HepG2 (cell line): ENCODE data around the gene STEAP1B. TPM values are rescaled to one million over a fixed set of nuclear protein-coding genes. Genes with fewer than 3 reads are reported as not detected.

ENCODE experiments used
- ATAC-seq: fragments of 200-7000 bp; cut with Tn5 transposase; 3 replicates; pipeline ENCODE4 v1.9.1; 2020; ENCODE audit warnings: mild to moderate bottlenecking, moderate library complexity
- BruUV-seq: library from RNA; stranded (reverse); fragments of 400-500 nt; replicated peaks from 2 replicates; lab custom pipeline; 2021; lab: Mats Ljungman, UMichigan
- CTCF ChIA-PET: fragments of 300-600 bp; formaldehyde crosslinking; extraction: SDS; loops from one replicate; lab custom pipeline; 2021; ENCODE audit warnings: low total read pairs, inconsistent platforms, low intra/inter-chr PET ratio; lab: Yijun Ruan, JAX
- POLR2A ChIA-PET: fragments of 350-600 bp; sonication (Branson Sonifier 250); formaldehyde crosslinking; loops from one replicate; lab custom pipeline; 2020; ENCODE audit warnings: antibody characterized with exemption, inconsistent platforms; lab: Yijun Ruan, JAX
- DNase-seq: peaks from one replicate; pipeline ENCODE4 v3.0.0-alpha.2; 2015; ENCODE audit warnings: low spot score
- FAIRE-seq: peaks from 3 replicates; lab custom pipeline; 2011; peaks lifted over from hg19 to GRCh38; lab: Jason Lieb, UNC
- H2AFZ ChIP-seq: one replicate; pipeline ENCODE4 v1.6.1; 2011; ENCODE audit warnings: low read length, inconsistent platforms
- H3K27ac ChIP-seq: fragments of 300-600 bp; 3 replicates; pipeline ENCODE4 v1.8.0; 2011; ENCODE audit warnings: mixed run types, mild to moderate bottlenecking, mixed read lengths, low read length, inconsistent platforms; ENCODE audit not compliant: insufficient read depth; ENCODE audit errors: extremely low read length
- H3K27me3 ChIP-seq, 2 experiments: fragments of 200-600 bp in 1 of 2; 2 replicates in 1 of 2; 3 replicates in 1 of 2; pipeline versions ENCODE4 v1.6.0 to v1.8.0; 2011; ENCODE audit warnings: low read length in 2 of 2, mild to moderate bottlenecking in 2 of 2, moderate library complexity in 2 of 2, inconsistent platforms in 1 of 2; ENCODE audit not compliant: insufficient read depth in 2 of 2, control insufficient read depth in 1 of 2
- H3K36me3 ChIP-seq, 2 experiments: fragments of 200-600 bp in 1 of 2; replicated peaks in 1 of 2; 2 replicates in 1 of 2; 3 replicates in 1 of 2; pipeline versions ENCODE4 v1.5.1 to v1.8.0; 2011; ENCODE audit warnings: low read length in 2 of 2, inconsistent platforms in 1 of 2; ENCODE audit not compliant: insufficient read depth in 2 of 2, control insufficient read depth in 1 of 2
- H3K4me1 ChIP-seq: 2 replicates; pipeline ENCODE4 v1.5.1; 2012; ENCODE audit warnings: low read length, inconsistent platforms; ENCODE audit not compliant: insufficient read depth
- H3K4me2 ChIP-seq: 2 replicates; pipeline ENCODE4 v1.6.0; 2011; ENCODE audit warnings: low read depth, low read length, inconsistent platforms
- H3K4me3 ChIP-seq, 3 experiments: fragments of 200-600 bp in 1 of 3; sonication (generic), shearing (Covaris generic) in 1 of 3; replicated peaks in 1 of 3; 2 replicates each; pipeline ENCODE4 v1.5.1; 2011 to 2016; ENCODE audit warnings: low read length in 3 of 3, inconsistent platforms in 2 of 3, low read depth in 2 of 3, mild to moderate bottlenecking in 2 of 3, control low read depth in 1 of 3, mixed read lengths in 1 of 3; ENCODE audit not compliant: insufficient read depth in 1 of 3
- H3K79me2 ChIP-seq: one replicate; pipeline ENCODE4 v1.6.1; 2011; ENCODE audit warnings: low read length, inconsistent platforms; ENCODE audit not compliant: insufficient read depth
- H3K9ac ChIP-seq: 2 replicates; pipeline ENCODE4 v1.6.0; 2011; ENCODE audit warnings: mild to moderate bottlenecking, low read depth, low read length, inconsistent platforms; ENCODE audit not compliant: insufficient read depth
- H3K9me3 ChIP-seq: 2 replicates; pipeline ENCODE4 v1.5.1; 2012; ENCODE audit warnings: mild to moderate bottlenecking, low read length
- H4K20me1 ChIP-seq: 2 replicates; pipeline ENCODE4 v1.6.0; 2011; ENCODE audit warnings: inconsistent platforms, mild to moderate bottlenecking, low read length, moderate library complexity; ENCODE audit not compliant: insufficient read depth
- NCOR1 ChIP-seq: fragments of 200-600 bp; sonication (generic); IDR thresholded peaks from 2 replicates; pipeline ENCODE4 v1.7.0; 2017; ENCODE audit warnings: antibody characterized with exemption, low read length, borderline replicate concordance
- WGBS: methylation state at CpG from one replicate; pipeline ENCODE4 v1.1.6; 2017; ENCODE audit warnings: low lambda C conversion rate; 5-methylcytosine and 5-hydroxymethylcytosine counted together
- in situ Hi-C: cut with HindIII; loops from 2 replicates; pipeline ENCODE4 v1.10.0; 2017; ENCODE audit warnings: low pct_unique_long_range_greater_than_20kb; ENCODE audit not compliant: extremely low pct_ligation_motif_present
- intact Hi-C: fragments of 100-400 bp; cut with micrococcal nuclease; formaldehyde crosslinking; loops from one replicate; pipeline ENCODE4 v1.10.0; 2022; ENCODE audit not compliant: unreplicated experiment
- polyA plus RNA-seq, 8 experiments: library from polyadenylated mRNA; depleted of rRNA in 3 of 8; stranded (reverse) in 7 of 8; unstranded in 1 of 8; fragments of >200 nt; fragmentation: Illumina TruSeq in 4 of 8; extraction: Trizol in 4 of 8; gene quantifications; 2 replicates each; pipeline versions ENCODE4 v1.2.1 to v1.2.3, GENCODE V29; 2011 to 2016; ENCODE audit warnings: low read depth in 4 of 8, missing spikeins in 1 of 8, mixed read lengths in 1 of 8; ENCODE audit not compliant: insufficient read depth in 1 of 8
- total RNA-seq, 5 experiments: library from RNA; depleted of rRNA; stranded (reverse); fragments of >200 nt; fragmentation: Illumina TruSeq; extraction: Trizol; gene quantifications; 2 replicates each; pipeline ENCODE4 v1.2.3, GENCODE V29; 2016; ENCODE audit warnings: low read depth in 1 of 5
- TF ChIP-seq, protein P1 (sequence below): sonication (generic); formaldehyde crosslinking; IDR thresholded peaks from 2 replicates; pipeline ENCODE4 v1.4.0; 2020; ENCODE audit warnings: missing genetic modification reagents

Gene STEAP1B
- total and polyA plus RNA-seq, 2 of the 13 experiments (the other 11 are each of a cell fraction or from before 2014, with no cell fraction given) = not detected

GRCh38 chr7:22417841-22418240 is 82.1 kb downstream of the STEAP1B start:
- BruUV-seq = no TSS peak
- intact Hi-C loops = no loop called here
- H3K9ac ChIP-seq = no peak overlapping the region

More at GRCh38 chr7:22417841-22418240, 82.1 kb downstream of the STEAP1B start:
- in situ Hi-C loops = no loop called here
- no peaks in the 10 kb centered on the region for H3K36me3 ChIP-seq
- peaks cover 4 to 34% of the 10 kb centered on the region in 2 experiments; a peak in 3 of 5 replicates for H3K27me3 ChIP-seq
- ATAC-seq (no peak), FAIRE-seq (no peak), DNase-seq (no peak)
- peaks cover 19% of the 10 kb centered on the region for H3K4me1 ChIP-seq
- no peak overlapping the region for H3K27ac ChIP-seq
- CTCF ChIA-PET = no interaction called here
- H3K4me2 ChIP-seq = no peak overlapping the region
- TF ChIP-seq NCOR1 = no peak
- TF ChIP-seq, protein P1, sequence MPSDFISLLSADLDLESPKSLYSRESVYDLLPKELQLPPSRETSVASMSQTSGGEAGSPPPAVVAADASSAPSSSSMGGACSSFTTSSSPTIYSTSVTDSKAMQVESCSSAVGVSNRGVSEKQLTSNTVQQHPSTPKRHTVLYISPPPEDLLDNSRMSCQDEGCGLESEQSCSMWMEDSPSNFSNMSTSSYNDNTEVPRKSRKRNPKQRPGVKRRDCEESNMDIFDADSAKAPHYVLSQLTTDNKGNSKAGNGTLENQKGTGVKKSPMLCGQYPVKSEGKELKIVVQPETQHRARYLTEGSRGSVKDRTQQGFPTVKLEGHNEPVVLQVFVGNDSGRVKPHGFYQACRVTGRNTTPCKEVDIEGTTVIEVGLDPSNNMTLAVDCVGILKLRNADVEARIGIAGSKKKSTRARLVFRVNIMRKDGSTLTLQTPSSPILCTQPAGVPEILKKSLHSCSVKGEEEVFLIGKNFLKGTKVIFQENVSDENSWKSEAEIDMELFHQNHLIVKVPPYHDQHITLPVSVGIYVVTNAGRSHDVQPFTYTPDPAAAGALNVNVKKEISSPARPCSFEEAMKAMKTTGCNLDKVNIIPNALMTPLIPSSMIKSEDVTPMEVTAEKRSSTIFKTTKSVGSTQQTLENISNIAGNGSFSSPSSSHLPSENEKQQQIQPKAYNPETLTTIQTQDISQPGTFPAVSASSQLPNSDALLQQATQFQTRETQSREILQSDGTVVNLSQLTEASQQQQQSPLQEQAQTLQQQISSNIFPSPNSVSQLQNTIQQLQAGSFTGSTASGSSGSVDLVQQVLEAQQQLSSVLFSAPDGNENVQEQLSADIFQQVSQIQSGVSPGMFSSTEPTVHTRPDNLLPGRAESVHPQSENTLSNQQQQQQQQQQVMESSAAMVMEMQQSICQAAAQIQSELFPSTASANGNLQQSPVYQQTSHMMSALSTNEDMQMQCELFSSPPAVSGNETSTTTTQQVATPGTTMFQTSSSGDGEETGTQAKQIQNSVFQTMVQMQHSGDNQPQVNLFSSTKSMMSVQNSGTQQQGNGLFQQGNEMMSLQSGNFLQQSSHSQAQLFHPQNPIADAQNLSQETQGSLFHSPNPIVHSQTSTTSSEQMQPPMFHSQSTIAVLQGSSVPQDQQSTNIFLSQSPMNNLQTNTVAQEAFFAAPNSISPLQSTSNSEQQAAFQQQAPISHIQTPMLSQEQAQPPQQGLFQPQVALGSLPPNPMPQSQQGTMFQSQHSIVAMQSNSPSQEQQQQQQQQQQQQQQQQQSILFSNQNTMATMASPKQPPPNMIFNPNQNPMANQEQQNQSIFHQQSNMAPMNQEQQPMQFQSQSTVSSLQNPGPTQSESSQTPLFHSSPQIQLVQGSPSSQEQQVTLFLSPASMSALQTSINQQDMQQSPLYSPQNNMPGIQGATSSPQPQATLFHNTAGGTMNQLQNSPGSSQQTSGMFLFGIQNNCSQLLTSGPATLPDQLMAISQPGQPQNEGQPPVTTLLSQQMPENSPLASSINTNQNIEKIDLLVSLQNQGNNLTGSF (CRISPR knock-in tag) = no peak
- POLR2A ChIA-PET = no interaction called here
- H2AFZ ChIP-seq = no peak overlapping the region
- no peaks in the 10 kb centered on the region for H3K9me3 ChIP-seq
- no peaks in the 10 kb centered on the region for H4K20me1 ChIP-seq
- WGBS = 46% methylated on average over 5 of the region's 5 CpGs
- H3K79me2 ChIP-seq = no peaks in the 10 kb centered on the region
- no peak overlapping the region for H3K4me3 ChIP-seq
